Stimulated activated CD4-positive, alpha-beta T cell treated with anti-CD3 and anti-CD28 coated beads, Interleukin-12 subunit alpha, Interleukin-12 subunit beta, amount 100 ng/mL, for 4 hours (primary cell): ENCODE results near the gene SOX15.

Source experiments
- DNase-seq: peaks from one replicate; pipeline ENCODE4 v3.0.0-alpha.2; 2020

The SOX15 gene

DNA sequence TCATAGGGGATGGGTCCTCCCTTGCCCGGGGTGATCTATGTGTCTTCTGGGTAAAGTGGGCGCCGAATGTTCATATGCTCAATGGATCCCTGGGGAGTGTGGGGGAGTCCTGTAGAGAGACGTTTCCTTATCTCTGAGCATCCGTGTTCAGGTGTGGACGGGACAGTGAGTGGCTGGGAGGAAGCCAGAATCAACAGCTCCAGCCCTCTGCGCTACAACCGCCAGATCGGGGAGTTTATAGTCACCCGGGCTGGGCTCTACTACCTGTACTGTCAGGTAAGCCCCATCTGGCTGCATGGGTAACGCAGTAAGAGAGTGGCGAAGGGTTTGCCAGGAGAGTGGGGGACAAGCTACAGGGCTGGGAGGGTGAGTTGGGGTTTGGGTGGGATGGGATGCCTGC lies 33.3 kb downstream of the SOX15 start:
- no peak for DNase-seq

DNA sequence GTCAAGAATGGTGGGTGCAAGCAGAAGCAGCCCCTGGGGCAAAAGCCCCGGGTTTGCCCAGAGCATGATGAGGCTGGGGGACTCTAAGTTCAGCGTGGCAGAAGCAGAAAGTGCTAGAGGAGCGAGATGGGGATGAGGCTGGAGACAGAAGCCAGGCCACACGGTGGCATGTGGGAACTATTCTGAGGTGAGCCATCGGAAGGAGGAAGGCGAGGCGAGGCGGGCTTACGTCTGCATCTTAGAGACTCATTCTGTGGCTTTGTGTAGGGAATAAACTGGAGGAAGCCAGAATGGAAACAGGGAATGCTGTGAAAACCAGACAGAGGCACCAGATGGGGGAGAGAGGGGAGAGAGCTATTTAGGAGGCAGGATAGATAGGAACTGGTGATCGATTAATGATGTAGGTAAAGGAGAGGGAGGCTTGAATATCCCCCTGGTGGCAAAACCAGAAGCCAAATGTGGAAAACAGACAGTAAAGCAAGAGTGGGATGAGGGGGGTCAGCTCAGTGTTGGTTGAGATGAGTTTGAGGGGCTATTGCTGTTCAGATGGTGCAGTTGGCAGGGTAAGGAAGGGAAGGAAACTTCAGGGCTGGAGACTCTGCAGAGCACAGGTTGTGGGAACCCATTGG lies 34.5 kb downstream of the SOX15 start:
- no peak for DNase-seq

DNA sequence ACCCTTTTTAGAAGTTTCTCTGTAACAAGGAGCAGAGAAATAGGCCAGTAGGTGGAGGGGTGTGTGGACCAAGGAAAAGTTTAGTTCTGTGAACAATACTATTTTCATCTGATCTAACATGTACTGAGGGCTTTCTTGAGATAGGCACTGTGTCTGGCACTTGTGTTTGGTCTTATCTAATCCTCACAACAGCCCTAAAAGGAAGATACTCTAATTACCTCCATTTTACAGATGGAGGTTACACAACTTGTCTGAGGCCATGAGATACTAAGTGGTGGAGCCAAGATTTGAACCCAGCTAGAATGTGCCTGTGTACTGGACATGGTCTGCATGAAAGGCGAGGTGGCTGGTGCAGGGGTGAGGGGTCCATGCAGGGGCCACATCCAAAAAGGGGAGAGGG lies 36.5 kb downstream of the SOX15 start:
- DNase-seq: no peak

DNA sequence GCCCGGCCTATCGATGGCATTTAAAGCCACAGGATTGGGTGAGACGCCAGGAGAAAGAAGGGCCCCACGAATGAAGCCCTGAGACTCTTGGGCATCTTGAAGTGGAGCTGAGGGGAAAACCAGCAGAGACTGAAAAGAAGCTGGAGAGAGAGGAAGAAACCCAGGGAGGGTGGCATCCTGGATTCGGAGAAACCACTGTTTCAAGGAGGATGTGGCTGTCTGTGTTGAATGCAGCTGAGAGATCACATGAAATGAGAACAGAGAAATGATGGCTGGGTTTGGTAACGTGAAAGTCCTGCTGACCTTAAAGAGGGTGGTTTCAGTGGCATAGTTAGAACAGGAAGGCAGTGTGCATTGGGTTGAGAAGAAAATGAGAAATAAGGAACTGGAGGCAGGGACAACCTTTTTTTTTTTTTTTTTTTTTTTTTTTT lies 37.3 kb downstream of the SOX15 start:
- DNase-seq: no peak

DNA sequence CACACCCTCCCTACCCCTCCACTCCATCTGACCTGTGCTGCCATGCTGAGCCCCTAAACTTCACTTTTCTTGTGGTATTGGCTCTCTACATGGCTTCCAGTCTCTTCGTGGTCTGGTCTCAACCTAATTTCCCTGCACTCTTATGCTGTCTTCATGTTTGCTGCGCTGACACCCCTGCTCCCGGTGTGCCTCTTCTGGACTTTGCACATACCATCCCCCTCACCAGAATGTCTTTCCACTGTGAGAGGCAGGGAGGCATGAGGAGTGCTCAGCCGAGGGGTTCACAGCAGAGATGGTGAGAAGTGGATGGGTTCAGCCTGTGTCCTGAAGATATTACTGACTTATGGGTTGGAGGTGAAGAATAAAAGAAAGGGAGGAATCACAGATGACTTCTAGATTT lies 38.5 kb downstream of the SOX15 start:
- no peak for DNase-seq

DNA sequence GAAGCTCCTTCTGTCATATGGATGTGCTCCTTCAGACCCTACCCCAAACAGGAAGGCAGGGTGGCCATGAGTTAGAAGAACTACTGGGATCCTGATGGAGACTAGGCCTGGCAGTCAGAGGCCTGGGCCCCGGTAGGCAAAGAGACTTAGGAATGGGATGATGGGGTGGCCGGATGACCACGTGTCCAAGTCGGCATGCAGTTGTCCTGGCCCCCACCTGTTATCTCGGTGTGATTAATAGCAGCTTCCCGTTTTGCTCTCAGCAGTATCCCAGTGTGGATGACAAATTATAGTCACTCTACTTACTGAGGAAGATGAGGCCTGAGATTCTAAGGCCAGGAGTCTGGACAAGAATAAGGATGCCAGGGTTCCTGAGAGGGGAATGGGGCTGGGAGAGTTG lies 39.5 kb downstream of the SOX15 start:
- DNase-seq: no peak

DNA sequence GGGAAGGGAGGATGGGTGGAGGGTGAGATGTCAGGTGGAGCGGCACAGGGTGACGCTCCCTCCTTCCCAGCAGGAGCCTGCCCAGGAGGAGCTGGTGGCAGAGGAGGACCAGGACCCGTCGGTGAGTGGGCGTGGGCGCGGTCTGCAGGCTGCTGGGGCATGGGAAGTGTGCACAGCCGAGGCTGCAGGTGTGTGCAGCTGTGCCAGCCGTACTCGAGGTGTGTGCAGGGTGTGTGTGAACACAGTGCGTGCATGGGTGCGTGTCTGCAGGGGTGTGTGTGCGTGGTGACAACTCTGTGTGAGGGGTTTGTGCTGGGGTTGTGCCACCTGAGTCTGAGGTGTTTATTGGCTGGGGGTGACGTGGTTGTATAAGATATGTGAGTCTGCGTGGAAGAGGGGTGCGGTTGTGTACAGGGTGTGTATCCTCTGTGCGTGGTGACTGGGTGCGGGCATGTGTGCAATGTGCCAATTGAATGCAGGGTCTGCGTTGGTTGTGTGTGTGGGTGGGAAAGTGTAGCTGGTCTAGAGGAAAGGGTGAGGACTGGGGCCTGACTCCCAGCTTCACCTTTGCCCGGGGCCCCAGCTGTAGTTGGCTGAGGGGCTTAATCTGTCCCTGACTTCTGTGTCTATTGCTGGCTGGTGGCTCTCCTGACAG lies 40.4 kb downstream of the SOX15 start:
- DNase-seq: peak; percentile 33

DNA sequence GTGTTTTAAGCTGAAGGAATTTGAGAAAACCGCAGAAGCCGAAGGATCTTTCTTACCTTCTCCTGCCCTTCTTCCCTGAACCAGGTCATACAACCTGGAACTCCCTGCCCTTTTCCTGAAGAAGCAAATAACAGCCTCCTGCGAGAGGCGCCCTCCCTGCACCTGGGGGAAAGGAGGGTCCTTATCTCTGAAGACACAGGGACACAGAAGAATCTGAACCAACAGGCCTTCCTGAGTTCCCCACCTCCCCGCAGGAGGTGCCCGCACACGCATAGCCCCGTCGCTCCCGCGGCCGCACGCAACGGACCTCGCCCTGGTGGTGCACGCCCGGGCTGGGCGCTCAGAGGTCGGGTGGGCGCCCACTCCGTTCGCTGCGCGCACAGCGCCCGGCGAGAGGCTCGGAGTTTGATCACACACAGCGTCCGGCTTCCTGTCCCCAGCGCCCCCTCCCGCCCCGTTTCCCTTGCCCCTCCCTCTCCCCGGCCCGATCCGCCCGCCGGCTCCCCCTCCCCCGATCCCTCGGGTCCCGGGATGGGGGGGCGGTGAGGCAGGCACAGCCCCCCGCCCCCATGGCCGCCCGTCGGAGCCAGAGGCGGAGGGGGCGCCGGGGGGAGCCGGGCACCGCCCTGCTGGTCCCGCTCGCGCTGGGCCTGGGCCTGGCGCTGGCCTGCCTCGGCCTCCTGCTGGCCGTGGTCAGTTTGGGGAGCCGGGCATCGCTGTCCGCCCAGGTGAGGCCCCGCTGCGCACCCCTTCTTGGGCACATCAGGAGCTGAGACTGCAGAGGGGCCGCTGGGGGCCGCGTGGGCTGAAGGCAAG lies 41.1 kb downstream of the SOX15 start, which contains the start of gene TNFSF12:
TSS of gene TNFSF12 (plus strand) at position 474 of the 816 bp plus-strand sequence. CDS start at position 570, 96 bp downstream.
- peak; percentile 55 for DNase-seq

DNA sequence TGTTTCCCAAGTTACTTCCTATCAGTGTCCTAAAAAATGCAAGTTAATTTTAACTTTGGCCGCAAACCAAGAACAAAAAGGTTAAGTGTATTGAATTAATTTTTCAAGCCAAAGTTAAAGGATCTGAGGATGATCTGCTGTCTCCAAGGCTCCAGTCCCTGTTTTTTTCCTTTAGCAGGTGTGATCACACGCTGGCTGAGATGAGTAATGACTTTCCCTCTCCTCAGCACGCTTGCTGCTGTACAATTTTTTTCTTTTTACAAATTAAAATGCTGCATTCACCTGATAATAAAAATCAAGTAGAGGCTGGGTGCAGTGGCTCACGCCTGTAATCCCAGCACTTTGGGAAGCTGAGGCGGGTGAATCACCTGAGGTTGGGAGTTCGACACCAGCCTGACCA lies 45.0 kb downstream of the SOX15 start:
- DNase-seq: no peak

DNA sequence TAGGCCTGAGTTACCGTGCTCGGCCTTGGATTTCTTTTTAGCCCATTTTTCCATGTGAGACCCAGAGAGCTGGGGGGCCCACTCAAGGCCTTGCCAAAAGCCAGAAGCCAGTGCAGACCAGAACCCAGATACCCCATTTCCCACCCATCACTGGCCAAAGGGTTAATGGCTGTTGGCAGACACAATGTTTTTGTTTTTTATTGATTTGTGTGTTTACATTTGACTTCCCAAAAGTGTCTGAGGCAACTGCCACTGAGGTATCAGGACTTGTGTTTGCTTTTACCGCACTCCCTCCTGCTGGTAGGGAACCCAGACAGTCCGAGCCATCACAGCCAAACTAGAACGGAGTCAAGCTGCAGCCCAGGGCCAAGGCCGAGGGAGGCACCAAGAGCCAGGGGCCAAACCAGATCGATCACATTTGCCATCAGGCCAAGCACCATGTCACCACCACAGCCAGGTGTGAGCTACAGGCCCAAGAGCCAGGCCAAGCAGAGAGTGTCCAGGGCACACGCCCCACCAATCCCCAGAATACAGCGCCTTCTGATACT lies 48.7 kb downstream of the SOX15 start:
- DNase-seq: no peak

DNA sequence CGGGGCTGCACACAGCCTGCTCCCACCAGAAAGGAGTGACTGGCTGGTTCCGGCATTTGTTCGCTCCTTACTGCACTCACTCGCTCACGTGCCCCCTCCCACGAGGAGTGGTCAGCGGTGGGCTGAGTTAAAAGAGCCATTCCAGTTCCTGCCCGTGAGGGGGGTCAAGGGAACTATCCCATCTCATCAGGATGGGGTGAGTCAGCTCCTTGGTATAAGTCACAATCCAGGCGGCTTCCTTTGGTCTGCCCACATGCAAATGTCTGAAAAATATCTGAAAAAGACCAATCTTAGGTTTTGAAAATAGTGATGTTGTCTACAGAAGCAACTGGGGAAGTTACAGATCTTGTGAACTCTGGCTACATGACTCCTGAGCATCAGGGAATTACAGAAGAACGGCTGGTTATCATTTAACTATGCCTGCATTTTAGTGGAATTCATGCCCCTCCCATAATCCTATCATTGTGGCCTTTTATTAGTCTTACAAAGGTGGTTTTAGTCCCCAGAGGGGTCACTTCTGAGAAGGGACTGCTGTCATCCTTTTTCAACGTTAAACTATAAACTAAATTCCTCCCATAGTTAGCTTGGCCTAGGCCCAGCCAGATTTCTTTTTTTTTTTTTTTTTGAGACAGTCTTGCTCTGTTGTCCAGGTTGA lies 50.9 kb downstream of the SOX15 start:
- DNase-seq: no peak
